HG03280 (cell line): Measurements from ENCODE around the gene TPST2.

Experiments
- ATAC-seq: cut with Tn5 transposase; IDR thresholded peaks from one replicate; pipeline ENCODE4 v1.9.1; 2021; ENCODE audit warnings: mild to moderate bottlenecking, moderate library complexity; ENCODE audit not compliant: unreplicated experiment

Gene TPST2

GRCh38 chr22:26503758-26504157 is 86.2 kb downstream of the TPST2 start:
- no peak for ATAC-seq

- no peak for ATAC-seq
Measured at GRCh38 chr22:26502688-26503561, 87.0 kb downstream of the TPST2 start.

- no peak for ATAC-seq
Measured at GRCh38 chr22:26501996-26502395, 87.9 kb downstream of the TPST2 start.

GRCh38 chr22:26499188-26499703 is 90.7 kb downstream of the TPST2 start:
- ATAC-seq, result no peak

GRCh38 chr22:26496456-26496855 is 93.5 kb downstream of the TPST2 start:
- ATAC-seq, result no peak

- ATAC-seq, result no peak
Measured at GRCh38 chr22:26494506-26494905, 95.4 kb downstream of the TPST2 start.

GRCh38 chr22:26492220-26492619 is 97.7 kb downstream of the TPST2 start:
- no peak for ATAC-seq

- ATAC-seq, result no peak
Measured at GRCh38 chr22:26489447-26490036, 100.4 kb downstream of the TPST2 start.

- ATAC-seq, result no peak
Measured at GRCh38 chr22:26487996-26488395, 101.9 kb downstream of the TPST2 start.

- ATAC-seq, result no peak
Measured at GRCh38 chr22:26486394-26486793, 103.5 kb downstream of the TPST2 start.

- no peak for ATAC-seq
Measured at GRCh38 chr22:26485806-26486390, 104.0 kb downstream of the TPST2 start.

- no peak for ATAC-seq
Measured at GRCh38 chr22:26485013-26485412, 104.9 kb downstream of the TPST2 start.

GRCh38 chr22:26484360-26484706 is 105.6 kb downstream of the TPST2 start:
- ATAC-seq, result no peak

- ATAC-seq, result peak; percentile 76
Measured at GRCh38 chr22:26483439-26484359, 106.2 kb downstream of the TPST2 start, which contains the start of the genes HPS4 and SRRD. HPS4 (minus strand) TSS chr22:26483783; CDS start chr22:26481762, 2,021 bp downstream. SRRD (plus strand) TSS chr22:26483877; CDS start chr22:26483891, 14 bp downstream.

- ATAC-seq, result no peak
Measured at GRCh38 chr22:26483043-26483438, 106.9 kb downstream of the TPST2 start.

- no peak for ATAC-seq
Measured at GRCh38 chr22:26482161-26482560, 107.8 kb downstream of the TPST2 start.

- no peak for ATAC-seq
Measured at GRCh38 chr22:26481694-26482093, 108.2 kb downstream of the TPST2 start.

GRCh38 chr22:26481112-26481693 is 108.7 kb downstream of the TPST2 start:
- ATAC-seq, result no peak

GRCh38 chr22:26480611-26480932 is 109.4 kb downstream of the TPST2 start:
- no peak for ATAC-seq
